DND-41 (cell line): ENCODE results near the gene TEC.

Experiments
- EZH2 ChIP-seq: IDR thresholded peaks from 3 replicates; pipeline ENCODE4 v1.6.1; 2012; ENCODE audit warnings: borderline replicate concordance, low read depth, mild to moderate bottlenecking, moderate library complexity, low read length, inconsistent platforms; ENCODE audit not compliant: severe bottlenecking
- TF ChIP-seq, protein P1 (sequence below): IDR thresholded peaks from 2 replicates; pipeline ENCODE4 v1.5.1; 2012; ENCODE audit warnings: borderline replicate concordance, low read length, moderate library complexity, mild to moderate bottlenecking; ENCODE audit not compliant: poor library complexity, severe bottlenecking; ENCODE audit errors: extremely low read depth

DNA sequence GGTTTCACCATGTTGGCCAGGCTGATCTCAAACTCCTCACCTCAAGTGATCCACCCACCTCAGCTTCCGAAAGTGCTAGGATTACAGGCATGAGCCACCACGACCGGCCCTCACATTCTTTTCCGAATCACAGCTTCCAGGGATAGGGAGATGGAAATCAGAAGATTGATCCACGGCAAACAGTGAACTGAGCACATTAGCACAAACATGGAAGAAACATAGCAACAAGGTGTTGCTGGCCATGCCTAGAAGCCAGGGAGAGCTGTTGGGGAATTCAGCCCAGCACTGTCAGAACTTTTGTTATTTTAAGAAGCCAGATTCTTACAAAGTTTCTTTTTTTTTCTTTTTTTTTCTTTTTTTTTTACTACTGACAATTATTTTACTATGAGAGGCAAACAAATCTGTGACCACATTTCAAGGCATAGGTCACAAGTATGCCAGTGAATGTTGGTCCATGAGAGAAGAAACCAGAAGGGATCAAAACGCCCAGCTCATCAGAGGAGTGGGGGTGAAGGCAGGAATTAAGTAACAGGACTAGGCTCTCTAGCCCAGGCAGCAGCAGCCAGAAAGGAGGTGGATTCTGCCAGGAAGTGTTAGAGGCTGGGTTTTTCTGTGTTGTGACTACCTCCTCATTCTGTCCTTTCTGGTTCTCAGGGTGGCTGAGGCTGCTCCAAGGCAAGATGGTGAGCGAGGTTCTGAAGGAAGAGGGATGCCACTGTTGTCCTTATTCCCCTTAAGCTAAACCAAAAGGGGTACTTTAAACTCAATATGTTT lies 44.1 kb downstream of the TEC start:
- TF ChIP-seq, protein P1, sequence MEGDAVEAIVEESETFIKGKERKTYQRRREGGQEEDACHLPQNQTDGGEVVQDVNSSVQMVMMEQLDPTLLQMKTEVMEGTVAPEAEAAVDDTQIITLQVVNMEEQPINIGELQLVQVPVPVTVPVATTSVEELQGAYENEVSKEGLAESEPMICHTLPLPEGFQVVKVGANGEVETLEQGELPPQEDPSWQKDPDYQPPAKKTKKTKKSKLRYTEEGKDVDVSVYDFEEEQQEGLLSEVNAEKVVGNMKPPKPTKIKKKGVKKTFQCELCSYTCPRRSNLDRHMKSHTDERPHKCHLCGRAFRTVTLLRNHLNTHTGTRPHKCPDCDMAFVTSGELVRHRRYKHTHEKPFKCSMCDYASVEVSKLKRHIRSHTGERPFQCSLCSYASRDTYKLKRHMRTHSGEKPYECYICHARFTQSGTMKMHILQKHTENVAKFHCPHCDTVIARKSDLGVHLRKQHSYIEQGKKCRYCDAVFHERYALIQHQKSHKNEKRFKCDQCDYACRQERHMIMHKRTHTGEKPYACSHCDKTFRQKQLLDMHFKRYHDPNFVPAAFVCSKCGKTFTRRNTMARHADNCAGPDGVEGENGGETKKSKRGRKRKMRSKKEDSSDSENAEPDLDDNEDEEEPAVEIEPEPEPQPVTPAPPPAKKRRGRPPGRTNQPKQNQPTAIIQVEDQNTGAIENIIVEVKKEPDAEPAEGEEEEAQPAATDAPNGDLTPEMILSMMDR: no peak
- no peak for TF ChIP-seq EZH2
